Lung (tissue), 12 donors: ENCODE results near the gene AK2. TPM values are rescaled to one million over a fixed set of nuclear protein-coding genes. Genes with fewer than 3 reads are reported as not detected.

ENCODE experiments used
- ATAC-seq: fragments of 200-7000 bp; cut with Tn5 transposase; one replicate; pipeline ENCODE4 v1.9.1; 2020; ENCODE audit warnings: moderate number of reproducible peaks; ENCODE audit not compliant: insufficient read depth, low FRiP score
- DNase-seq, 3 donors: peaks; one replicate each; pipeline ENCODE4 v3.0.0-alpha.2; 2013 to 2017
- H3K27ac ChIP-seq, 2 donors: one replicate each; pipeline ENCODE4 v1.5.1; 2013; ENCODE audit warnings: mild to moderate bottlenecking in 2 of 2, moderate library complexity in 2 of 2, control low read depth in 1 of 2, inconsistent platforms in 1 of 2, low read depth in 1 of 2, low read length in 1 of 2
- H3K27me3 ChIP-seq, 3 donors: one replicate each; pipeline ENCODE4 v1.5.1; 2013; ENCODE audit warnings: low read length in 2 of 3; ENCODE audit not compliant: control insufficient read depth in 3 of 3, insufficient read depth in 3 of 3
- H3K36me3 ChIP-seq, 4 donors: one replicate each; pipeline ENCODE4 v1.5.1; 2013; ENCODE audit warnings: low read length in 4 of 4, mild to moderate bottlenecking in 1 of 4, moderate library complexity in 1 of 4; ENCODE audit not compliant: control insufficient read depth in 4 of 4, insufficient read depth in 4 of 4
- H3K4me1 ChIP-seq, 5 donors: one replicate each; pipeline ENCODE4 v1.5.1; 2013; ENCODE audit warnings: low read length in 5 of 5, mild to moderate bottlenecking in 2 of 5, moderate library complexity in 1 of 5; ENCODE audit not compliant: control insufficient read depth in 5 of 5, insufficient read depth in 5 of 5
- H3K4me3 ChIP-seq: one replicate; pipeline ENCODE4 v1.5.1; 2013; ENCODE audit warnings: mild to moderate bottlenecking, control low read depth, moderate library complexity
- H3K9ac ChIP-seq, 2 donors: one replicate each; pipeline ENCODE4 v1.5.1; 2013; ENCODE audit warnings: low read length in 2 of 2, control low read depth in 1 of 2; ENCODE audit not compliant: insufficient read depth in 1 of 2
- H3K9me3 ChIP-seq, 4 donors: one replicate each; pipeline ENCODE4 v1.5.1; 2013; ENCODE audit warnings: low read length in 3 of 4, mild to moderate bottlenecking in 1 of 4, moderate library complexity in 1 of 4; ENCODE audit not compliant: control insufficient read depth in 4 of 4, insufficient read depth in 3 of 4
- WGBS, 2 donors: extraction: QIAGEN DNeasy Blood & Tissue Kit; methylation state at CpG; one replicate each; pipeline ENCODE4 v1.1.7; 2013; 5-methylcytosine and 5-hydroxymethylcytosine counted together
- polyA plus RNA-seq, 2 donors: library from polyadenylated mRNA; stranded (reverse); fragments of 200-250 nt; gene quantifications; one replicate each; pipeline ENCODE4 v1.2.1, GENCODE V29; 2013
- total RNA-seq, 2 donors: library from RNA; depleted of rRNA in 1 of 2; stranded (reverse); fragments of >200 nt in 1 of 2; gene quantifications; one replicate each; pipeline ENCODE4 v1.2.1, GENCODE V29; 2014 to 2021
- TF ChIP-seq, protein P1 (sequence below): IDR thresholded peaks from 2 replicates; pipeline ENCODE4 v1.5.1; 2012; ENCODE audit warnings: mild to moderate bottlenecking; ENCODE audit errors: control extremely low read depth, extremely low read depth
- donor health status: control.
- donor health status: control.
- donor health status: Bipolar disorder and iron deficiency.
- donor health status: healthy.
- donor health status: DM: yes; HTN: yes; CAD: no.

AK2 gene
- total and polyA plus RNA-seq, 4 donors = 86.8 to 127 (median 101) TPM

GRCh38 chr1:32960819-32961355 lies 75.8 kb downstream of the AK2 start:
- 54 to 69% methylated on average over 8 of the region's 8 CpGs for WGBS, 2 donors
- H3K27ac ChIP-seq = no peak overlapping the region
- H3K36me3 ChIP-seq = peaks cover 0 to 2% (median 0%) of the 10 kb centered on the region in 4 donors
- no peaks in the 10 kb centered on the region for H3K9me3 ChIP-seq
- no peaks in the 10 kb centered on the region for H3K27me3 ChIP-seq
- H3K9ac ChIP-seq = no peak overlapping the region
- TF ChIP-seq, protein P1, sequence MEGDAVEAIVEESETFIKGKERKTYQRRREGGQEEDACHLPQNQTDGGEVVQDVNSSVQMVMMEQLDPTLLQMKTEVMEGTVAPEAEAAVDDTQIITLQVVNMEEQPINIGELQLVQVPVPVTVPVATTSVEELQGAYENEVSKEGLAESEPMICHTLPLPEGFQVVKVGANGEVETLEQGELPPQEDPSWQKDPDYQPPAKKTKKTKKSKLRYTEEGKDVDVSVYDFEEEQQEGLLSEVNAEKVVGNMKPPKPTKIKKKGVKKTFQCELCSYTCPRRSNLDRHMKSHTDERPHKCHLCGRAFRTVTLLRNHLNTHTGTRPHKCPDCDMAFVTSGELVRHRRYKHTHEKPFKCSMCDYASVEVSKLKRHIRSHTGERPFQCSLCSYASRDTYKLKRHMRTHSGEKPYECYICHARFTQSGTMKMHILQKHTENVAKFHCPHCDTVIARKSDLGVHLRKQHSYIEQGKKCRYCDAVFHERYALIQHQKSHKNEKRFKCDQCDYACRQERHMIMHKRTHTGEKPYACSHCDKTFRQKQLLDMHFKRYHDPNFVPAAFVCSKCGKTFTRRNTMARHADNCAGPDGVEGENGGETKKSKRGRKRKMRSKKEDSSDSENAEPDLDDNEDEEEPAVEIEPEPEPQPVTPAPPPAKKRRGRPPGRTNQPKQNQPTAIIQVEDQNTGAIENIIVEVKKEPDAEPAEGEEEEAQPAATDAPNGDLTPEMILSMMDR = no peak
- no peak for ATAC-seq
- peaks cover 2 to 17% (median 6%) of the 10 kb centered on the region in 5 donors for H3K4me1 ChIP-seq
- no peak overlapping the region for H3K4me3 ChIP-seq
- DNase-seq = no peak

GRCh38 chr1:32960342-32960741 lies 76.3 kb downstream of the AK2 start:
- Histone ChIP-seq H3K4me3 (no peak overlapping the region), H3K36me3 (peaks cover 0 to 2% (median 0%) of the 10 kb centered on the region in 4 donors), H3K4me1 (peaks cover 2 to 17% (median 6%) of the 10 kb centered on the region in 5 donors), H3K27me3 (no peaks in the 10 kb centered on the region), H3K9me3 (no peaks in the 10 kb centered on the region), H3K9ac (no peak overlapping the region), H3K27ac (no peak overlapping the region)
- ATAC-seq = no peak
- TF ChIP-seq, protein P1 = no peak
- 52 to 70% methylated on average over 2 of the region's 2 CpGs for WGBS, 2 donors
- no peak for DNase-seq

DNA sequence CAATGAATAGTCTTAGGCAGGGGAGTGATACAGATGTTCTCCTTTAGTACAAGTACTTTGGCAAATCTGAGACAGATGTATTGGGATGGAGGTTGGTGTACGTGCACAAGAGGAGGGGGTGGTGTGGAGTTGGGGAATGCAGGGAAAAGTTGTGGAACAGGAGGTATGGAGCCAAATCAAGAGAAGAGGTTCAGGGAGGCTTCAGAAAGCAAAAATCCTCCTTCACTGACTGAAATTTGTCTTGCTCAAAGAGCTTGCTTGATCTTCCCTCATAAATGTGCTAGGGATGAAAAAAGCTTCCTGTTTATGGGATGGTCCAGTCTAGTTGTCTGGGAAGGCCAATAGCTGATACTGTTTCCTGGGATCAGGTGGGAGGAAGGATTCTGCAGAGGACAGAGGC lies 77.9 kb downstream of the AK2 start:
- no peak for ATAC-seq
- WGBS, 2 donors = 87 to 89% methylated on average over 1 of the region's 1 CpG
- no peak overlapping the region for H3K9ac ChIP-seq
- peaks cover 0 to 2% (median 0%) of the 10 kb centered on the region in 4 donors for H3K36me3 ChIP-seq
- no peak overlapping the region for H3K4me3 ChIP-seq
- H3K27me3 ChIP-seq = no peaks in the 10 kb centered on the region
- TF ChIP-seq, protein P1 = no peak
- H3K27ac ChIP-seq = no peak overlapping the region
- DNase-seq = no peak
- H3K9me3 ChIP-seq = no peaks in the 10 kb centered on the region
- H3K4me1 ChIP-seq = peaks cover 2 to 17% (median 4%) of the 10 kb centered on the region in 5 donors

Other genes with a start within 250 kb of the AK2 start
- gene YARS1, start 219.5 kb downstream of the AK2 start, total RNA-seq = 100 to 1,000 TPM in 1 of 2 donors, 10 to 100 TPM in 1; 61.2 to 151 TPM
- gene YARS1, start 219.5 kb downstream of the AK2 start, polyA plus RNA-seq = 10 to 100 TPM; 68.5 to 87.1 TPM
- gene S100PBP, start 219.2 kb downstream of the AK2 start, total RNA-seq = 10 to 100 TPM; 28.8 to 56.6 TPM
- gene S100PBP, start 219.2 kb downstream of the AK2 start, polyA plus RNA-seq = 10 to 100 TPM in 1 of 2 donors, 1 to 10 TPM in 1; 7.4 to 13.1 TPM
- gene FNDC5, start 166.0 kb downstream of the AK2 start, total RNA-seq = 1 to 10 TPM in 1 of 2 donors, under 1 TPM in 1; 0.18 to 5.3 TPM
- under 1 TPM; 0.10 to 0.31 TPM for gene FNDC5, start 166.0 kb downstream of the AK2 start, polyA plus RNA-seq
- gene HPCA, start 150.4 kb downstream of the AK2 start, total RNA-seq = 1 to 10 TPM in 1 of 2 donors, under 1 TPM in 1; 0.40 to 1.3 TPM
- under 1 TPM in 1 of 2 donors, not detected in 1; 0.19 TPM for gene HPCA, start 150.4 kb downstream of the AK2 start, polyA plus RNA-seq
- gene TMEM54, start 135.5 kb downstream of the AK2 start, total RNA-seq = 10 to 100 TPM; 22.4 to 44.5 TPM
- 10 to 100 TPM; 41.7 to 56.6 TPM for gene TMEM54, start 135.5 kb downstream of the AK2 start, polyA plus RNA-seq
- gene RNF19B, start 72.1 kb downstream of the AK2 start, total RNA-seq = 10 to 100 TPM; 15.5 to 38.1 TPM
- gene RNF19B, start 72.1 kb downstream of the AK2 start, polyA plus RNA-seq = 10 to 100 TPM in 1 of 2 donors, 1 to 10 TPM in 1; 5.1 to 65.9 TPM
- 10 to 100 TPM in 1 of 2 donors, 1 to 10 TPM in 1; 6.2 to 12.8 TPM for gene AZIN2, start 44.3 kb upstream of the AK2 start, total RNA-seq
- gene AZIN2, start 44.3 kb upstream of the AK2 start, polyA plus RNA-seq = 1 to 10 TPM; 1.2 to 1.5 TPM
- gene TRIM62, start 145.2 kb upstream of the AK2 start, total RNA-seq = 1 to 10 TPM; 4.2 to 6.7 TPM
- 1 to 10 TPM; 2.6 to 4.4 TPM for gene TRIM62, start 145.2 kb upstream of the AK2 start, polyA plus RNA-seq
- gene ZNF362, start 219.6 kb upstream of the AK2 start, total RNA-seq = 10 to 100 TPM; 17.0 to 35.0 TPM
- gene ZNF362, start 219.6 kb upstream of the AK2 start, polyA plus RNA-seq = 10 to 100 TPM; 10.2 to 16.1 TPM